Lower leg skin (tissue), 4 donors: ENCODE data around the gene KRTAP4-12. TPM values are rescaled to one million over a fixed set of nuclear protein-coding genes. Genes with fewer than 3 reads are reported as not detected.
"Not testable (repeated sequence)": the region's sequence is repeated elsewhere in the genome, so short reads cannot be mapped to it uniquely, and the experiment has no call there.

Experiments
- DNase-seq, 2 donors: peaks; one replicate each; pipeline ENCODE4 v3.0.0-alpha.2; 2019; ENCODE audit warnings: low spot score in 2 of 2
- H3K4me3 ChIP-seq: fragments of 200-600 bp; sonication (generic); 2 replicates; pipeline ENCODE4 v1.5.1; 2017; ENCODE audit warnings: mild to moderate bottlenecking, low read depth; ENCODE audit not compliant: poor library complexity, severe bottlenecking
- CTCF ChIP-seq, 3 donors: fragments of 450-650 bp; IDR thresholded peaks; one replicate each; pipeline ENCODE4 v1.5.1; 2016; ENCODE audit warnings: antibody characterized with exemption in 3 of 3, mild to moderate bottlenecking in 3 of 3, moderate library complexity in 2 of 3
- POLR2A ChIP-seq, 2 donors: fragments of 450-650 bp; IDR thresholded peaks; one replicate each; pipeline ENCODE4 v1.6.1; 2016 to 2017; ENCODE audit warnings: antibody characterized with exemption in 2 of 2, mild to moderate bottlenecking in 1 of 2, moderate library complexity in 1 of 2
- WGBS, 2 donors: methylation state at CpG; one replicate each; pipeline ENCODE4 v1.1.5; 2018; 5-methylcytosine and 5-hydroxymethylcytosine counted together
- intact Hi-C: fragments of 100-400 bp; cut with DNase I; formaldehyde crosslinking; loops from one replicate; pipeline ENCODE4 v1.15.0; 2023; ENCODE audit warnings: low total_unique reads
- total RNA-seq, 4 donors: library from RNA; depleted of rRNA; stranded (reverse); fragments of >200 nt; gene quantifications; one replicate each; pipeline ENCODE4 v1.1.0, GENCODE V29; 2016

The KRTAP4-12 gene
- total RNA-seq, 4 donors from 2014 or later = 57.0 TPM; not detected in 3

GRCh38 chr17:41103896-41104295 lies 20.1 kb downstream of the KRTAP4-12 start:
- H3K4me3 ChIP-seq = no peak overlapping the region
- intact Hi-C loops = no loop called here

GRCh38 chr17:41101586-41102259 lies 22.3 kb downstream of the KRTAP4-12 start, which contains the start of gene KRTAP4-16:
Gene KRTAP4-16, minus strand, starts transcription at chr17:41102209. Its CDS starts 0 bp downstream, at chr17:41102209.
- 58 to 71% methylated on average over 9 of the region's 10 CpGs for WGBS, 2 donors
- no peak for TF ChIP-seq CTCF (IDR thresholded peaks at IDR 0.05)
- TF ChIP-seq POLR2A (IDR thresholded peaks at IDR 0.05) = no peak
- DNase-seq = no peak
- intact Hi-C loops = no loop called here
- H3K4me3 ChIP-seq = no peak within 1 kb of the TSS

More at GRCh38 chr17:41103896-41104295, 20.1 kb downstream of the KRTAP4-12 start:
- TF ChIP-seq POLR2A (IDR thresholded peaks at IDR 0.05) (no peak), CTCF (IDR thresholded peaks at IDR 0.05) (no peak)
- no peak for DNase-seq
- 87 to 97% methylated on average over 1 of the region's 1 CpG for WGBS, 2 donors

- H3K4me3 ChIP-seq, intact Hi-C loops, DNase-seq: not testable (repeated sequence)
- 48 to 50% methylated on average over 7 of the region's 7 CpGs for WGBS, 2 donors
These were observed 24.1 kb downstream of the KRTAP4-12 start for GRCh38 chr17:41099682-41100480.

GRCh38 chr17:41098481-41098880 lies 25.5 kb downstream of the KRTAP4-12 start:
- DNase-seq = no peak
- intact Hi-C loops = no loop called here
- TF ChIP-seq CTCF (IDR thresholded peaks at IDR 0.05) (no peak), POLR2A (IDR thresholded peaks at IDR 0.05) (no peak)
- no peak overlapping the region for H3K4me3 ChIP-seq
- WGBS, 2 donors = 54 to 60% methylated on average over 6 of the region's 6 CpGs

- 67 to 72% methylated on average over 4 of the region's 4 CpGs for WGBS, 2 donors
- no peak within 1 kb of the TSS for H3K4me3 ChIP-seq
- intact Hi-C loops = no loop called here
- DNase-seq = no peak
- TF ChIP-seq POLR2A (IDR thresholded peaks at IDR 0.05) (no peak), CTCF (IDR thresholded peaks at IDR 0.05) (no peak)
These were observed 25.9 kb downstream of the KRTAP4-12 start, which contains the start of gene KRTAP4-8 for GRCh38 chr17:41098042-41098441. Gene KRTAP4-8, minus strand, starts transcription at chr17:41098142. Its CDS starts 58 bp downstream, at chr17:41098084.

- 61% methylated on average over 7 of the region's 7 CpGs for WGBS, 2 donors
- TF ChIP-seq CTCF (IDR thresholded peaks at IDR 0.05) (no peak), POLR2A (IDR thresholded peaks at IDR 0.05) (no peak)
- H3K4me3 ChIP-seq = no peak overlapping the region
- no peak for DNase-seq
- intact Hi-C loops = no loop called here
These were observed 27.9 kb downstream of the KRTAP4-12 start for GRCh38 chr17:41096055-41096454.

- H3K4me3 ChIP-seq, intact Hi-C loops, DNase-seq: not testable (repeated sequence)
- WGBS, 2 donors = 51 to 67% methylated on average over 4 of the region's 4 CpGs
These were observed 35.1 kb downstream of the KRTAP4-12 start for GRCh38 chr17:41088760-41089352.

GRCh38 chr17:41084100-41084856 lies 39.7 kb downstream of the KRTAP4-12 start, which contains the start of gene KRTAP4-7:
Gene KRTAP4-7, plus strand, starts transcription at chr17:41084150. Its CDS starts 57 bp downstream, at chr17:41084207.
- intact Hi-C loops, H3K4me3 ChIP-seq: not testable (repeated sequence)
- peak in 1 of 2 donors; percentile 54 for DNase-seq
- WGBS, 2 donors = 84 to 87% methylated on average over 7 to 11 of the region's 14 CpGs
